HCT116 (cell line): ENCODE data around the gene MYOT. TPM values are rescaled to one million over a fixed set of nuclear protein-coding genes. Genes with fewer than 3 reads are reported as not detected.

Experiments used
- ATAC-seq: fragments of 200-7000 bp; cut with Tn5 transposase; 2 replicates; pipeline ENCODE4 v1.9.1; 2020; ENCODE audit warnings: mild to moderate bottlenecking, moderate library complexity
- BruUV-seq: library from RNA; stranded (reverse); fragments of 400-500 nt; replicated peaks from 2 replicates; lab custom pipeline; 2021; lab: Mats Ljungman, UMichigan
- CTCF ChIA-PET: fragments of 300-600 bp; sonication (Branson Sonifier 250); formaldehyde crosslinking; loops from one replicate; lab custom pipeline; 2021; ENCODE audit warnings: antibody characterized with exemption; lab: Charles Lee
- POLR2A ChIA-PET: fragments of 300-600, 350-600 bp; sonication (Branson Sonifier 250); formaldehyde crosslinking; loops from one replicate; lab custom pipeline; 2021; ENCODE audit warnings: antibody characterized with exemption; lab: Charles Lee
- RAD21 ChIA-PET, 2 experiments: fragments of 300-600 bp; sonication (Branson Sonifier 250); formaldehyde crosslinking; loops; one replicate each; lab custom pipeline; 2023; ENCODE audit warnings: low total read pairs in 2 of 2; ENCODE audit not compliant: uncharacterized antibody in 2 of 2, unreplicated experiment in 2 of 2, low non-redundant PET in 1 of 2; lab: Charles Lee
- DNase-seq: peaks from one replicate; pipeline ENCODE4 v3.0.0-alpha.2; 2010; ENCODE audit warnings: low read depth, low spot score
- H2AFZ ChIP-seq: fragments of 200-600 bp; shearing (Covaris generic), sonication (generic); 2 replicates; pipeline ENCODE4 v1.6.1; 2017; ENCODE audit warnings: low read depth, mixed run types, mixed read lengths, antibody characterized with exemption, low read length; ENCODE audit not compliant: poor library complexity, severe bottlenecking
- H3K27ac ChIP-seq: 2 replicates; pipeline ENCODE4 v1.5.1; 2012; ENCODE audit warnings: low read depth, low read length
- H3K27me3 ChIP-seq: fragments of 200-600 bp; sonication (generic); 2 replicates; pipeline ENCODE4 v1.6.1; 2016; ENCODE audit warnings: mixed run types, low read length, mixed read lengths; ENCODE audit not compliant: insufficient read depth
- H3K36me3 ChIP-seq, 2 experiments: fragments of 200-500 bp in 1 of 2; fragments of 200-600 bp in 1 of 2; sonication (Bioruptor generic) in 1 of 2; sonication (generic) in 1 of 2; 2 replicates each; pipeline versions ENCODE4 v1.5.1 to v1.6.1; 2014 to 2016; ENCODE audit warnings: low read length in 2 of 2, inconsistent platforms in 1 of 2, mixed read lengths in 1 of 2, mixed run types in 1 of 2; ENCODE audit not compliant: insufficient read depth in 2 of 2, control insufficient read depth in 1 of 2
- H3K4me1 ChIP-seq, 2 experiments: fragments of 200-600 bp in 1 of 2; sonication (generic) in 1 of 2; 2 replicates each; pipeline versions ENCODE4 v1.5.1 to v1.6.1; 2012 to 2017; ENCODE audit warnings: low read length in 2 of 2, inconsistent platforms in 1 of 2, mild to moderate bottlenecking in 1 of 2, mixed read lengths in 1 of 2, mixed run types in 1 of 2, moderate library complexity in 1 of 2; ENCODE audit not compliant: insufficient read depth in 2 of 2, control insufficient read depth in 1 of 2
- H3K4me2 ChIP-seq: fragments of 200-600 bp; sonication (generic); 2 replicates; pipeline ENCODE4 v1.6.1; 2017; ENCODE audit warnings: mixed run types, low read length, mixed read lengths
- H3K4me3 ChIP-seq, 2 experiments: fragments of 200-600 bp in 1 of 2; sonication (generic) in 1 of 2; replicated peaks in 1 of 2; 2 replicates each; pipeline ENCODE4 v1.5.1; 2011 to 2016; ENCODE audit warnings: low read length in 2 of 2, control low read depth in 1 of 2, low read depth in 1 of 2, mild to moderate bottlenecking in 1 of 2, mixed read lengths in 1 of 2, mixed run types in 1 of 2
- H3K79me2 ChIP-seq: fragments of 200-600 bp; sonication (generic); 2 replicates; pipeline ENCODE4 v1.6.1; 2017; ENCODE audit warnings: mild to moderate bottlenecking, mixed run types, low read length, moderate library complexity, mixed read lengths; ENCODE audit not compliant: insufficient read depth
- H3K9ac ChIP-seq: fragments of 200-600 bp; sonication (generic); 2 replicates; pipeline ENCODE4 v1.6.1; 2016; ENCODE audit warnings: low read length, mixed read lengths
- H3K9me2 ChIP-seq: fragments of 200-600 bp; sonication (generic), shearing (Covaris generic); 2 replicates; pipeline ENCODE4 v1.6.1; 2017; ENCODE audit warnings: mixed run types, mild to moderate bottlenecking, moderate library complexity; ENCODE audit not compliant: insufficient read depth
- H3K9me3 ChIP-seq, 2 experiments: fragments of 200-500 bp in 1 of 2; fragments of 200-600 bp in 1 of 2; sonication (Bioruptor generic) in 1 of 2; sonication (generic) in 1 of 2; 2 replicates each; pipeline ENCODE4 v1.6.1; 2014 to 2017; ENCODE audit warnings: low read length in 2 of 2, mixed read lengths in 2 of 2, inconsistent platforms in 1 of 2, low read depth in 1 of 2, mild to moderate bottlenecking in 1 of 2, mixed run types in 1 of 2, moderate library complexity in 1 of 2; ENCODE audit not compliant: control insufficient read depth in 1 of 2, insufficient read depth in 1 of 2
- H4K20me1 ChIP-seq: fragments of 200-600 bp; sonication (generic), shearing (Covaris generic); 2 replicates; pipeline ENCODE4 v1.6.1; 2017; ENCODE audit warnings: mixed run types, mild to moderate bottlenecking, moderate library complexity; ENCODE audit not compliant: insufficient read depth
- ATF3 ChIP-seq: IDR thresholded peaks from 2 replicates; pipeline ENCODE4 v1.6.1; 2012
- CBX3 ChIP-seq: IDR thresholded peaks from 2 replicates; pipeline ENCODE4 v1.6.1; 2012; ENCODE audit warnings: low read depth
- CEBPB ChIP-seq: IDR thresholded peaks from 2 replicates; pipeline ENCODE4 v1.6.1; 2012; ENCODE audit warnings: low read depth
- CTCF ChIP-seq, 3 experiments: fragments of 200-600 bp in 1 of 3; sonication (generic) in 1 of 3; IDR thresholded peaks in 2 of 3; conservative IDR thresholded peaks in 1 of 3; 2 replicates each; pipeline ENCODE4 v1.5.1; 2012 to 2017; ENCODE audit warnings: low read depth in 2 of 3, low read length in 2 of 3, antibody characterized with exemption in 1 of 3, borderline replicate concordance in 1 of 3, control low read depth in 1 of 3, mild to moderate bottlenecking in 1 of 3, mixed read lengths in 1 of 3, mixed run types in 1 of 3, moderate library complexity in 1 of 3; ENCODE audit not compliant: insufficient read depth in 1 of 3
- EGR1 ChIP-seq: IDR thresholded peaks from 2 replicates; pipeline ENCODE4 v1.6.1; 2012; ENCODE audit warnings: low read depth
- ELF1 ChIP-seq: IDR thresholded peaks from 2 replicates; pipeline ENCODE4 v1.6.1; 2012; ENCODE audit warnings: low read depth, borderline replicate concordance
- EZH2 ChIP-seq: fragments of 200-600 bp; sonication (generic); IDR thresholded peaks from 2 replicates; pipeline ENCODE4 v1.6.1; 2017; ENCODE audit warnings: antibody characterized with exemption, mixed run types
- EZH2phosphoT487 ChIP-seq: fragments of 200-600 bp; IDR thresholded peaks from 2 replicates; pipeline ENCODE4 v1.6.1; 2018; ENCODE audit warnings: antibody characterized with exemption, borderline replicate concordance
- JUND ChIP-seq: IDR thresholded peaks from 2 replicates; pipeline ENCODE4 v1.6.1; 2012
- POLR2A ChIP-seq: IDR thresholded peaks from 2 replicates; pipeline ENCODE4 v1.7.0; 2011; ENCODE audit warnings: borderline replicate concordance; ENCODE audit not compliant: insufficient read depth, insufficient read length; ENCODE audit errors: extremely low read depth
- POLR2AphosphoS5 ChIP-seq: IDR thresholded peaks from 2 replicates; pipeline ENCODE4 v1.6.1; 2011; ENCODE audit warnings: mild to moderate bottlenecking, low read depth, low read length, moderate library complexity
- RAD21 ChIP-seq: IDR thresholded peaks from 2 replicates; pipeline ENCODE4 v1.6.1; 2012; ENCODE audit warnings: low read depth, mild to moderate bottlenecking
- REST ChIP-seq: IDR thresholded peaks from 2 replicates; pipeline ENCODE4 v1.6.1; 2012; ENCODE audit warnings: low read depth
- SP1 ChIP-seq: IDR thresholded peaks from 2 replicates; pipeline ENCODE4 v1.6.1; 2012; ENCODE audit warnings: low read depth
- SRF ChIP-seq: IDR thresholded peaks from 2 replicates; pipeline ENCODE4 v1.6.1; 2012; ENCODE audit warnings: low read depth
- TCF7L2 ChIP-seq: IDR thresholded peaks from 2 replicates; pipeline ENCODE4 v1.7.0; 2011; ENCODE audit warnings: borderline replicate concordance, inconsistent platforms; ENCODE audit not compliant: insufficient read depth, insufficient read length; ENCODE audit errors: extremely low read depth
- YY1 ChIP-seq: IDR thresholded peaks from 2 replicates; pipeline ENCODE4 v1.6.1; 2011; ENCODE audit warnings: low read length, low read depth, moderate library complexity, mild to moderate bottlenecking; ENCODE audit not compliant: insufficient replicate concordance; ENCODE audit errors: extremely low read depth
- ZBTB33 ChIP-seq: IDR thresholded peaks from 2 replicates; pipeline ENCODE4 v1.6.1; 2011; ENCODE audit warnings: mild to moderate bottlenecking, low read length, moderate library complexity; ENCODE audit not compliant: insufficient replicate concordance; ENCODE audit errors: extremely low read depth
- ZFX ChIP-seq: fragments of 450-650 bp; IDR thresholded peaks from 2 replicates; pipeline ENCODE4 v1.6.1; 2017
- ZNF274 ChIP-seq: fragments of 200-500 bp; sonication (Bioruptor generic); IDR thresholded peaks from 2 replicates; pipeline ENCODE4 v1.6.1; 2014; ENCODE audit warnings: mild to moderate bottlenecking, low read depth, low read length, inconsistent platforms
- intact Hi-C: fragments of 100-400 bp; cut with micrococcal nuclease; formaldehyde crosslinking; loops from 2 replicates; pipeline ENCODE4 v1.10.0; 2022
- total RNA-seq: library from RNA; stranded (reverse); gene quantifications from one replicate; pipeline ENCODE4 v1.2.1, GENCODE V29; 2021; ENCODE audit not compliant: unreplicated experiment

MYOT gene
- total RNA-seq, 1 experiment from 2014 or later, result not detected

GRCh38 chr5:137880313-137880712, 12.7 kb downstream of the MYOT start:
- H3K79me2 ChIP-seq, result no peaks in the 10 kb centered on the region
- no peaks in the 10 kb centered on the region for H3K9me2 ChIP-seq
- no TSS peak for BruUV-seq
- no peak overlapping the region for H3K4me2 ChIP-seq
- no peak overlapping the region for H3K4me3 ChIP-seq
- intact Hi-C loops, result no loop called here
- H3K9me3 ChIP-seq, result no peaks in the 10 kb centered on the region
- no peak overlapping the region for H3K9ac ChIP-seq
- no peaks in the 10 kb centered on the region for H3K36me3 ChIP-seq
- DNase-seq (no peak), ATAC-seq (no peak)
- no peak for TF ChIP-seq POLR2A
- no peak for TF ChIP-seq SP1
- no peak for TF ChIP-seq TCF7L2
- TF ChIP-seq SRF, result no peak
- no peak for TF ChIP-seq CTCF (IDR thresholded peaks at IDR 0.05 in 2 of 3, conservative IDR thresholded peaks at IDR 0.05 in 1 of 3; ENCODE audit: borderline replicate concordance in 1 of 3, insufficient read depth in 1 of 3, low read depth in 2 of 3, low read length in 2 of 3)
- no peak for TF ChIP-seq YY1
- TF ChIP-seq RAD21, result no peak
- TF ChIP-seq EZH2phosphoT487, result no peak
- TF ChIP-seq ZFX, result no peak
- TF ChIP-seq CBX3, result no peak
- no peak for TF ChIP-seq ZNF274
- TF ChIP-seq EGR1, result no peak
- TF ChIP-seq EZH2, result no peak
- no peak for TF ChIP-seq REST
- no peak for TF ChIP-seq ATF3
- no peak for TF ChIP-seq ELF1
- TF ChIP-seq POLR2AphosphoS5, result no peak
- no peak for TF ChIP-seq ZBTB33
- TF ChIP-seq JUND, result no peak
- TF ChIP-seq CEBPB, result no peak
- TF ChIP-seq, all 23 proteins: peak for 0
- ChIA-PET POLR2A (no interaction called here), CTCF (no interaction called here), RAD21 (no interaction called here)
- Histone ChIP-seq H3K4me1 (no peaks in the 10 kb centered on the region), H3K27ac (no peak overlapping the region), H3K27me3 (no peaks in the 10 kb centered on the region), H4K20me1 (no peaks in the 10 kb centered on the region), H2AFZ (no peak overlapping the region)
